Jurkat, Clone E6-1 (cell line): ENCODE results near the gene NT5C3B.
A peak's percentile ranks its signal among the peaks of the same experiment; 100 is the strongest.
"Not testable (repeated sequence)": the region's sequence is repeated elsewhere in the genome, so short reads cannot be mapped to it uniquely, and the experiment has no call there.

ENCODE experiments used
- DNase-seq: peaks from one replicate; pipeline ENCODE4 v3.0.0-alpha.2; 2011; ENCODE audit warnings: low read depth, low spot score
- H3K4me3 ChIP-seq: 2 replicates; pipeline ENCODE4 v1.5.1; 2011; ENCODE audit warnings: mild to moderate bottlenecking, low read length, control low read depth, moderate library complexity

The NT5C3B gene

GRCh38 chr17:41792845-41793783, 42.9 kb downstream of the NT5C3B start:
- no peak overlapping the region for H3K4me3 ChIP-seq
- no peak for DNase-seq

GRCh38 chr17:41787021-41787418, 49.0 kb downstream of the NT5C3B start:
- H3K4me3 ChIP-seq, result no peak overlapping the region
- DNase-seq, result no peak

- H3K4me3 ChIP-seq, result no peak within 1 kb of the TSS
- peak; percentile 55 for DNase-seq
Measured at GRCh38 chr17:41786227-41787020, 49.6 kb downstream of the NT5C3B start, which contains the start of gene JUP. Gene JUP, minus strand, starts transcription at chr17:41786711. Its CDS starts 14,857 bp downstream, at chr17:41771854.

GRCh38 chr17:41785859-41786226, 50.2 kb downstream of the NT5C3B start:
- no peak overlapping the region for H3K4me3 ChIP-seq
- DNase-seq, result no peak

GRCh38 chr17:41785091-41785858, 50.8 kb downstream of the NT5C3B start:
- H3K4me3 ChIP-seq, result no peak overlapping the region
- no peak for DNase-seq

GRCh38 chr17:41784207-41784744, 51.8 kb downstream of the NT5C3B start:
- H3K4me3 ChIP-seq, result no peak overlapping the region
- no peak for DNase-seq

GRCh38 chr17:41782142-41782541, 53.9 kb downstream of the NT5C3B start:
- DNase-seq, result no peak
- H3K4me3 ChIP-seq, result no peak overlapping the region

- H3K4me3 ChIP-seq, result no peak overlapping the region
- DNase-seq, result no peak
Measured at GRCh38 chr17:41781404-41782110, 54.5 kb downstream of the NT5C3B start.

GRCh38 chr17:41779954-41780353, 56.1 kb downstream of the NT5C3B start:
- no peak overlapping the region for H3K4me3 ChIP-seq
- no peak for DNase-seq

GRCh38 chr17:41777574-41778188, 58.4 kb downstream of the NT5C3B start:
- no peak overlapping the region for H3K4me3 ChIP-seq
- DNase-seq, result no peak

- DNase-seq, result no peak
Measured at GRCh38 chr17:41777157-41777573, 58.9 kb downstream of the NT5C3B start.

GRCh38 chr17:41776262-41776900, 59.7 kb downstream of the NT5C3B start:
- not testable (repeated sequence) for H3K4me3 ChIP-seq, DNase-seq

More at GRCh38 chr17:41777157-41777573, 58.9 kb downstream of the NT5C3B start:
- H3K4me3 ChIP-seq, result no peak overlapping the region

- no peak for DNase-seq
- H3K4me3 ChIP-seq, result no peak overlapping the region
Measured at GRCh38 chr17:41775394-41776226, 60.4 kb downstream of the NT5C3B start.
